Panc1 (cell line): ENCODE measurements around the gene SCO2.

ENCODE experiments used
- CTCF ChIP-seq: fragments of 450-650 bp; IDR thresholded peaks from 2 replicates; pipeline ENCODE4 v1.5.1; 2017; ENCODE audit warnings: mild to moderate bottlenecking
- REST ChIP-seq, 2 experiments: IDR thresholded peaks; 2 replicates each; pipeline ENCODE4 v1.6.1; 2011 to 2012; ENCODE audit warnings: low read depth in 2 of 2, control low read depth in 1 of 2, low read length in 1 of 2, mild to moderate bottlenecking in 1 of 2, moderate library complexity in 1 of 2; ENCODE audit not compliant: insufficient read depth in 1 of 2
- TCF7L2 ChIP-seq: IDR thresholded peaks from 2 replicates; pipeline ENCODE4 v1.6.1; 2011; ENCODE audit warnings: mild to moderate bottlenecking, low read depth, low read length, inconsistent platforms

- TF ChIP-seq CTCF (no peak), TCF7L2 (no peak), REST (IDR thresholded peaks at IDR 0.05; ENCODE audit: insufficient read depth in 1 of 2, low read depth in 2 of 2, low read length in 1 of 2) (no peak)
These were observed 2.0 kb downstream of the SCO2 start for GRCh38 chr22:50523458-50523805.
